ENCODE results near the gene MED15.

MED15 gene

DNA sequence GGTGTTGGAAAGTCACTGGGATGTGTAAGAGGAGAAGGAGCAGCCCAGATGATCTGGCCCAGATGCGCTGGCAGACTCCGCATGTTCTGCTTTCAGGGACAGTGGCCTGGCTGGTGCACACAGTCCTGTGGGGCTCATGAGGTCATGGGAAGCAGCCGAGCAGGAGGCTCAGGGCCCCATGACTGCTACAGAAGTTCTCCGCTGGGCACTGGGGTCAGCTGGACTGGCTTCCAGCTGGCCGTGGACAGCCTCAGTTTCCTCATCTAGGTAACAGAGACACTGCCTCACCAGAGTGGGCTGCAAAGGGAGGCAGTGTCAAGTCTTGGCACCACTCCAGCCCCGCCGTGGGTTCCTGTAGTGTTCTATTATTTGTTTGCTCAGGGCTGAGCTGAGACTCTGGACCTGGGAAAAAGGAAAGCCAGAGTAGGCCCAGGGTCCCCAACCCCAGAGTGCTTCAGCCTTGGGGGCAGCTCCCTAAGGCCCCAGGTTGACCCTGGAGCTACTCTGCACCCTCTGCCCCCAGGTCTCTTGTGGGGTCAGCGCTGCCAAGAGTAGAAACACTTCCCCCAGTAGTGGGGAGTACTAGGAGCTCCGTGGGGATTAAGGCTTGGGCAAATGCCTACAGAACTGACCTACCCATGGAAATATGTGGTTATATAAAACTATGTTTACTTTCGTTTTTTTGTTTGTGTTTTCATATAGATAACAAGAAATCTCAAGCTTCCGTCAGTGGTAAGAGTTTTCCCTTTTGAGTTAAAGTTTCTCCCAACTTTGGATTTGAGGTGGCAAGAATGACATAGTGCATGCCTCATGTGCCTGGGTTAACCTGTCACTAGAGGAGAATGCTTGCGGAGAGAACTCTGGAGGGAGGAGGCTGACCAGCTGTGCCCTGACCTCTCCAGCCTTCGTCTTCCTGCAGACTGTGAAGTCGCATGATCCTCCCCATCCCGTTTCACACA, 45.3 kb downstream of the MED15 start:
- DNase-seq (ENCODE audit: low read depth), result no peak

DNA sequence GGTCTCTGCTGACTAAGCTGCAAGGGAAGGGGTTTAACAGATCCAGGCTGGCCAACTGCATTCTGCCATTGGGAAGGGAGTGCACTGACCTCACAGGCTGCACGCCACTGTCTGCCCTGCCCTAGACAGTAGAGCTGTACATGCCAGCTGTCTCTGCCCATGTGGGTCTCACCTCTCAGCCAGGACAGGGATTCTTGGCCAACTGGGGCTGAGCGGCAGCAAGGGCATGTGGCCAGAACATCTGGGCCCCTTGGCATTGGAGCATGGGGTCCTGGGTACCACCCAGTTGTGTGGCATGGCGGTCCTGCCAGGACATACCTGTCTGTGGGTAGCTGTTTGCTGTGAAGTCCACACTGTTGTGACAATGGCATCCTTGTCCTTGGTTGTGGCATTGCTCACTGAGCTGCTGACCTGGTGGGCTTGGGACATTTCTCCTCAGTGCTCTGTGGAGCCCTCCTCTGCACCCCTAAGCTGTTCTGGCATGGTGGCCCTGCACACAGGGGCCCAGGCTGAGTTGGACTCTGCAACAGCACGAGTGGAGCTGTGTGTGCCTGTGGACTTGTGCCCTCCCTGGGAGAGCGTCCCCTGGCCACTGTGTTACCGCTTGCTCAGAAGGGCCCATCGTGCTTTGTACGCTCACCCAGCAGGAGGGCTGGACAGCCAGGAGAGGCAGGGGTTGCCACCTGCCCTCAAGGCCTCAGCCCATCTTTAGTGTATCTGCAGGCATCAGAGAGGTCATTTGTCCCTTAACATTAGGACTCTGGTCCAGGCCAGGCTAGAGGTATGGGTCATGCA, 46.7 kb downstream of the MED15 start:
- DNase-seq (ENCODE audit: low read depth), result no peak

DNA sequence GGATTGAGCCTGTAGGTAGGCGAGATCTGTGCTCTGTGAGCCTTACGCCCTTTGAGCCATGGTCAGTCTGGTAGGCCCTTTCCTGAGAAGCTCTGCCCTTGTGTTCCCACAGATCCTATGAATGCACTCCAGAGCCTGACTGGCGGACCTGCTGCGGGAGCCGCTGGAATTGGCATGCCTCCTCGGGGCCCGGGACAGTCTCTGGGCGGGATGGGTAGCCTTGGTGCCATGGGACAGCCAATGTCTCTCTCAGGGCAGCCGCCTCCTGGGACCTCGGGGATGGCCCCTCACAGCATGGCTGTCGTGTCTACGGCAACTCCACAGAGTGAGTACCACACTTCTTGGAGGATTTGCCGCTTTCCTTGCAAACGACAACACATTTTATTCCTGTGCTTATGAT, 47.4 kb downstream of the MED15 start:
- DNase-seq (ENCODE audit: low read depth), result no peak

DNA sequence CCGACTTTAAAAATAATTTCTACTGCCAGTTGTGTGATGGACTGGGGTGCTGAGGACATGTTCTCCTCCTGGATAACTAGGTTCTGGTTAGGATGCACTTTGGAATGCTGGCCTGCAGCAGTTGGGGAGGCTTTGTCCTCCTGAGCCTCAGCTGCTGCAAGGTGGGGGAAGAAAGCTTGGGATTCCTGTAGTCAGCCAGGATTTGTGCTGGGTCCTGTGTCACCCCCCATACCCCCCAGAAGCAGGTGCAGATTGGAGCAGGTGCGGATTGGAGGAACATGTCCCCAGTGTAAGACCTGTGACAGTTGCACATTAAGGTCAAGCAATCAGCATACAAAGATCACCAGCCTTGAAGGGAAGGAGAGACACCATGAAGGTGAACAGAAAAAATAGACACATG, 51.1 kb downstream of the MED15 start:
- no peak for DNase-seq (ENCODE audit: low read depth)

DNA sequence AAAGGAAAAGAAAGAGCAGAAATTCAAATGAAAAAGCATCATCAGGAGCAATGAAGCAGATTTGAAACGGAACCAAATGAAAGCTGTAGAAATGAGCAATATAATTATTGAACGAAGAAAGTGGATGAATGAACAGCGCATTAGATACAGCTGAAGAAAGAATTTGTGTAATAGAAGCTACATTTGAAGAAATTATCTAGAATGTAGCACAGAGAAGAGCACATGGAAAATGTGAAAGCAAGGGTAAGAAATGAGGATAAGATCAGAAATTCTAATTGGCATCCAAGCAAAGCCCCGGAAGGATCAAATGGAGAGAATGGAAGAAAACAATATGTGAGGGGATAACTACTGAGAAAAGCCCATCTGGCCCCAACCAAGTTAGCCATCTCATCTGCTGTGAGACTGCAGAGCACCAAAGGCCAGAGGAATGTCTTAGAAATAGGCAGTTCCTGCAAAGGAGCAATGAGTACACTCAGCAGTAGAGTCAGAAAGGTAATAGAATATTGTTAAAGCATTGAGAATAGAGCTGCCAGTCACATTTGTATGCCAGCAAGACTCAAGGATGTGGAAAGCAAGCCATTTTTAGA, 51.9 kb downstream of the MED15 start:
- no peak for DNase-seq (ENCODE audit: low read depth)

DNA sequence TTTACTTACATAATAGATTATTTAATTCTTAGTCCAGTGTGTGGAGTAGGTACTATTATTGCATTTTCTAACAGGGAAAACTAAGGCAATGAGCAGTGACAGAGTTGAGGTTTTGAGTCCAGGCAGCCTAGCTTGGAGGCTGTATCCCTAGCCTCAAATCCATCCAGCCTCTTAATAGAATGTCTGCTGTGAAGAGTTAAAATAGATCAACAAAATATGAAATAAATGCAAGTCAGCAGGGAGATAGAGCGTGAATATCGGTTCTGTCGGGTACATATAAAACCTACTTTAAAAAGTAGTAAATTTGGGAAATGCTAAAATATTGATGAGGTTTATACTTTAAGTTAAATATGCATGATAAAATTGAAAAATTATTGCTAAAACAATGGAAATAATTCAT, 53.3 kb downstream of the MED15 start:
- no peak for DNase-seq (ENCODE audit: low read depth)

DNA sequence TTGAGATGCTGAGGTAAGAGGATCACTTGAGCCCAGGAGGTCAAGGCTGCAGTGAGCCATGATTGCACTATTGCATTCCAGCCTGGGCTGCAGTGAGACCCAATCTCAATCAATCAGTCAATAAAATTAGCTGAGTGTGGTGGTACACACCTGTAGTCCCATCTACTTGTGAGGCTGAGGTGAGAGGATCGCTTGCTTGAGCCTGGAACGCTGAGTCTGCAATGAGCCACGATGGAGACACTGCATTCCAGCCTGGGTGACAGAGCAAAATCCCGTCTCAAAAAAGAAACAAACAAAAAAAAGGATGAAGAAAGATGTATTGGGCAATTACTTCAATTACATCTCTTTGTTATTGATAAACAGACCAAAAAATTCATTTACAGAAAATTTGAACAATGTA, 54.5 kb downstream of the MED15 start:
- DNase-seq (ENCODE audit: low read depth), result no peak

DNA sequence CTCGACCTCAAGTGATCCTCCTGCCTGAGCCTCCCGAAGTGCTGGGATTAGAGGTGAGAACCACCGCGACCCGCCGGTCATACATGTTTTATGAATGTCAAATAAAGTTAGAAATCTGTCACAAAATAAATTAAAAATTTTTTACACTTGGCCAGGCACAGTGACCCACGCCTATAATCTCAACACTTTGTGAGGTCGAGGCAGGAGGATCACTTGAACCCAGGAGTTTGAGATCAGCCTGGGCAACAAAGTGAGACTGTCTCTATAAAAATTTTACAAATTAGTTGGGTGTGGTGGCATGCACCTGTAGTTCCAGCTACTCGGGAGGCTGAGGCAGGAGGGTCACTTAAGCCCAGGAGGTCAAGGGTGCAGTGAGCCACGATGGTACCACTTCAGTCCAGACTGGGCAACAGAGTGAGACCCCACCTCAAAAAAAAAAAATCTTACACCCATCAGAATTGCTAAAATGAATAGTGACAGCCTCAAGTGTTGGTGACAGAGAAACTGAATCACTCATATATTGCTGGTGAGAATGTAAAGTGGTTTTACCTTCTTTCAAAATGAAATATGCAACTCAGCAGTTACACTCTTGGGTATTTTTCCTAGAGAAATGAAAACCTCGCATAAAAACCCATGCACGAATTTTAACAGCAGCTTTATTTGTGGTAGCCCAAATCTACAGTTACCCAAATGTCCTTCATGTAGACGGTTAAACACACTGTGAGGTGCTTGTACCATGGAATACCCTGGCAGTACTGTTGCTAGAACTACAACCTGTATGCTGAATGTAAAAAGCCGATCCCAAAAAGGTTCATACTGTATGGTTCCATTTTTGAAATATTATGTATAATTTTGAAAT, 55.4 kb downstream of the MED15 start:
- DNase-seq (ENCODE audit: low read depth), result no peak

DNA sequence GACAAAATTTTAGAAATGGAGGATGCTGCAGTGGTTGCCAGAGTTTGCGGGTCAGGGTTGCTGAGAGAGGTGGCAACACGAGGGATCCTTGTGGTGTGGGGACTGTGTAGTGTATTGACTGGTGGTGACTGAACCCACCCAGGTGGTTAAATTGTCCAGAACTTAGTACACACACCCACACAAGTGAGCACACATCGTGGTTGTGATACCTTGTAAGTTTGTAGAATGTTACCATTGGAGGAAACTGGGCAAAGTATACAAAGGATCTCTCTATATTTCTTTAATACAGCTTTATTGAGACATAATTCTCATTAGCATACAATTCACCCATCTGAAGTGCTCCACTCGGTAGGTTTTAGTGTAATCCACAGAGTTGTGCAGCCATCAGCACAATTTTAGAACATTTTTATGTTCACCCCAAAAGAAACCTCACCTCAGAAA, 56.1 kb downstream of the MED15 start:
- no peak for DNase-seq (ENCODE audit: low read depth)

DNA sequence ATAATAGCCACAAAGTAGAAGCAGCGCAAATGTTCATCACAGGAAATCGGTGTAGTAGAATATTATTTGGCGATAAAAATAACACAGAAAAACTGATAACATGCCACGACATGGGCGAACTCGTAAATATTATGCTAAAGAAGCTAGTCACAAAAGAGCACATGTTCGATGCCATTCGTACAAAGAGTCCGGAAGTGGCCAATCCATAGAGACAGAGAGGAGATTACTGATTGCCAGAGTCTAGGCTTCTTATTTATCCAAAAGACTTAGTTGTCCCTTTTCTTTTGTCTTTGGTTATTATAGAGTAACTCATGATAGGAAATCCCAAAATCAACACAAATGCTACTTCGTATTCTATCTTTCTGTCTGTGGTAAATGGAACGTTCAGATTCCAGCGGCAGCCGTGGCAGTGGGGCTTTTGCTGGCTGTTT, 56.5 kb downstream of the MED15 start:
- no peak for DNase-seq (ENCODE audit: low read depth)

DNA sequence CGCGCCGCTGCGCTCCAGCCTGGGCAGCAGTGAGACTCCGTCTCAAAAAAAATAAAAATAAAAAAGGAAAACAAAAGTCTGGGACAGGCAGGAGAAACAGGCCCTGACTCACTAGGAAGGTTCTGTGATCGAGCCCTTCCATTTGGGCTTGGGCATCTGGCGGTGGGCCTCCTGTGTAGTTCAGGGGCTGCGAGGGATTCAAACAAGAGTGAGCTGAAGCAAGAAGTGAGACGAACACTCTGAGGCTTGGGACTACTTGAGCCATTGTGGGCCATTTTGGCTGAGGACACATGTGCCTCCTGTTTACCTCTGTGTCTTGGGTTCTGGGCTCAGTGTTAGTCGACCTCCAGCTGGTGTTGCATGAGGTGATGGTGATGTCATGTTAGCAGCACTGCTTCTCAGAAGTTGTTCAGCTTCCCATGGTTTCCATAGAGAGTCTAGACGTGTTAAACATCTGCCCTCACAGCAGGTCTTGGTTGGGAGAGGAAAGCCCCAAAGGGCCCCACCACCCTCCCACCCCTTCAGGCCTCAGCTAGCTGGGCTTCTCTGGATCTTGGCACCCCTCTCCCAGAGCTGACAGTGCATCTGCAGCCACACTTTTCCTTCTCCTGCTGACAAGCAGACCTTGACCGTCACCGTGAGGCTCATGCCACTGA, 57.8 kb downstream of the MED15 start:
- no peak for DNase-seq (ENCODE audit: low read depth)

DNA sequence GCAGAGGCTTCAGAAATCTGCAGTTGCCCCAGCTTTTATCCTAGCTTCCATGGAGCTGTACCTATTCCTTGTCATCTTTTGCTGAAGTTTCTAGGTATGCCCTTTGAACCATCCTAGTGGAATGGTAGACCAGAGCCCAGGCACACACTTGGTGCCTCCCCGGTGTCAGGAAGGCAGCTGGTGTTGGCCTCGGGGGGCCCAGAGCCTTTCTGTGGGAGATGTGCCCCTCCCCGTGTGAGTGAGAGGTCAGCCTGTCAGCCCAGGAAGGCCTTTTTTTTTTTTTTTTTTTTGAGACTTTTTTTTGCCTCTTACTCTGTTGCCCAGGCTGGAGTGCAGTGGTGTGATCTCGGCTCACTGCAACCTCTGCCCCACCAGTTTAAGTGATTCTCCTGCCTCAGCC, 58.4 kb downstream of the MED15 start:
- no peak for DNase-seq (ENCODE audit: low read depth)

DNA sequence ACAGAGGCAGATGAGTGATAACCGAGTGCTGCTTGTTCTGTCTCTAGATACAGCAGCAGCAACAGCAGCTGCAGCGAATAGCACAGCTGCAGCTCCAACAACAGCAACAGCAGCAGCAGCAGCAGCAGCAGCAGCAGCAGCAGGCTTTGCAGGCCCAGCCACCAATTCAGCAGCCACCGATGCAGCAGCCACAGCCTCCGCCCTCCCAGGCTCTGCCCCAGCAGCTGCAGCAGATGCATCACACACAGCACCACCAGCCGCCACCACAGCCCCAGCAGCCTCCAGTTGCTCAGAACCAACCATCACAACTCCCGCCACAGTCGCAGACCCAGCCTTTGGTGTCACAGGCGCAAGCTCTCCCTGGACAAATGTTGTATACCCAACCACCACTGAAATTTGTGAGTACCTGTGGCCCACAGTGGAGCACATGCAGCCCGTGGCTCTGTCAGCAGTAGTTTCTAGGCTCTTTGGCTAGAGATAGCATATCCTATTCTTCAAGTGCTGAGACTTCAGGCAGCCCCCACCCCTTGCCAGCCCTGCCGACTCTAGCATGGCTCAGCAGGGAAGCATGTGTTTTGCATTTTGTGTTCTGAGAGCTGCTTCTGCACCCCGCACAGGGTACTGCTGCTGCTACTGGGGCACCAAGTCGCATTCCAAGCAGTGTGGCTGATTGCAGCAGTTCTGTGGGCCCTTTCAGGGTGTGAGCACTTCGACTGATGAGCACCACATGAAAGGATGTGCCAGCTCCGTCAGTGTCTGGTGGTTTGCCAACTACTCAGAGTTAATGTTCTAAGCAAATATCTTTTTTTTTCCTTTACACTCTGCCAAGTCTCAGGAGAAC, 59.2 kb downstream of the MED15 start:
- no peak for DNase-seq (ENCODE audit: low read depth)

DNA sequence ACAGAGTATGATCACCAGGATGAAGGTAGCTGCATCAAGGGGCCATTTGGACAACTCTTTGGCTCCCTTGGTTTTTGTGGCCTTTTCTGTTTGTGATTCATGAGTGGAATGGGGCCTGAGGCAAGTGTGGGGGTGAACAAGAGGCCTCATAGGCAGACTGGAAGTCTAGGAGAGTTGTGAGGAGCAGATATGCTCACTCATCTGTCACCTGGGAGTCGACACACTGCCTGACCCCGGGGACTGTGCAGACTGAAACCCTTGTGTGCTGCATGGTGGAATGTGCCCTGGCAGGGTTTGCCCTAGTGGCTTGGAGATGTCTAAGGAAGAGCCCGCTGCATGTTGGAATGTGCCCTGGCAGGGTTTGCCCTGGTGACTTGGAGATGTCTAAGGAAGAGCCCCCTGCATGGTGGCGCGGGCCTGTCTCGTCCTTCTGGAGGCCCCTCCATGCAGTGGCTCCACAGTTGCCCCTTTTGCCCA, 60.0 kb downstream of the MED15 start:
- no peak for DNase-seq (ENCODE audit: low read depth)

DNA sequence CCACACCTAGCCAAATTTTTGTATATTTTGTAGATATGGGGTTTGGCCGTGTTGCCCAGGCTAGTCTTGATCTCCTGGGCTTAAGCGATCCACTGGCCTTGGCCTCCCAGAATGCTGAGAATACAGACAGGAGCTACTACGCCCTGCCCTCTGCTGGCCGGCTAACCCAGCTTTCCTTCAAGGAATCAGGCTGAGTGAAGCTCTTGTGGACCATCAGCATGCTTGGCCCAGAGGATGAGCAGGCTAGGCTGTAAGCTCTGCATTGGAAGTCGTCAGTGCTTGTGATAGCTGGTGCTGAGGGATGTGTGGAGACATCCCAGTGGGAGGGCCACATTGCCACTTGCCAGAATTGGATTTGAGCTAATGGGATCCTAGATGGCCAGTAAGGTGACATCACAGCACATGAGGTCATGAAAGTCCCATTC, 60.6 kb downstream of the MED15 start:
- DNase-seq (ENCODE audit: low read depth), result no peak

DNA sequence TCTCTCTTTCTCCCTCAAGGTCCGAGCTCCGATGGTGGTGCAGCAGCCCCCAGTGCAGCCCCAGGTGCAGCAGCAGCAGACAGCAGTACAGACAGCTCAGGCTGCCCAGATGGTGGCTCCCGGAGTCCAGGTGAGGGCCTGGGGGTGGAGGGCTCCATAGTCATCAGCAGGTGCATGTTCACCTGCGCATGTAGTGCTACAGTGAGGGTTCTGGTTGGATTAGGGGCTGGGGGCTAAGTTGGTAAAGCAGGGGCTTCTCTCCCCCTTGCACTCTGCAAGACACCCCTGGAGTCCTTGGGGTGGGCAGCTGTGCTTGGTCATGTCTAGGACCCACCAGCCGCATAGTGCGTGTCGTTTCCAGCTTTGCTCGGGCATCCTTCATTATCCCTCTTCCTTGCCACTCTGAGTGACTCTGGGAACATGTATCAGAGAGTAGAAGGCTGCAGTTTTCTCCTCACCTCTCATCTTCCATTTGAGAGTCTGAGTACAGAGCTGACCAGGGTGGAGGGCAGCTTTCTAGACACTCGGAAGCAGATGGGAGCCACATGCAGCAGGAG, 61.2 kb downstream of the MED15 start:
- DNase-seq (ENCODE audit: low read depth), result no peak

DNA sequence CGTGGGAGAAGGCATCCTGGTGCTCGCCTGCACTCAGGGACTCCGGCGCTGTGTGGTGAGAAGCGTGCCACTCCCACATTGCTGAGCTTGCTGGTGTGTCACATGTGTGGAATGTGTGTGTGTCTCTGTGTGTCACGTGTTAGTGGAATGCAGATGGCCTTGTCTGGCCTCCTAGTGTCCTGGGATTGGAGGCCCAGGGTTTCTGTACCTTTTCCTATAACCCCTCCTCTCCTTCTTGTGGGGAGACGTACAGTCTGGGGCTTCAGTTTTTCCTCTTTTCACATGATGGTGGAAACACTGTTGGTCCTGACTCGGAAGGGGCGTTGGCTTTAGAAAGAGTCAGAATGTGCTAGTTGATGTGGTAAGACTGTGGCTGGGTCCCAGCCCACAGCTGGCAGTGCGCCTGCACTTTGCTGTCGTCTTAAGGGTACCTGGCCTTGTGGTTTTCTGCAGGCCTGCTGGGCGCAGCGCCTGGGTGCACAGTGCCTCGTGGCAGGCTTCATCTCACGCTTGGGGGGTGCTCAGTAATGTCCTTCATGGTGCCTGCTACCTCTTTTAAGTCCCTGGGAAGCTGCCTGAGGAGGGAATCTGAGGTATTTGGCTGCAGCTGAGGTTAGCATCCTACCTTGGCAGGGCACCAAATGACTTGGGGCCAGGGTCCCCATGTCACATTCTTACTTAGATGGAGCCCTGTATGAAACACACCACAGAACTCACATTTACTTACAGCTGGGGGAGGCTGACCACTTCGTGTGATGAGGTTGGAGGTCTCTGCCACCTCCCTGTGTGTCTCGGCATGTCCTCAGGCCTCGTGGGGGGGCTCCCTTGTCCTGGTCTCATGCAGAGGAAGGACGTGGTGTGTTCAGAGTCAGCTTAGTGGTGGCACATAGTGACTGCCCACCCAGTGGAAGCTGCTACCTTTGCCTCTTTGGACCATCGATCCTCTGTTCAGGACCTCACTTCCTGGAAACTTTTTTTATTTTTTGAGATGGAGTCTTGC, 61.9 kb downstream of the MED15 start:
- no peak for DNase-seq (ENCODE audit: low read depth)

DNA sequence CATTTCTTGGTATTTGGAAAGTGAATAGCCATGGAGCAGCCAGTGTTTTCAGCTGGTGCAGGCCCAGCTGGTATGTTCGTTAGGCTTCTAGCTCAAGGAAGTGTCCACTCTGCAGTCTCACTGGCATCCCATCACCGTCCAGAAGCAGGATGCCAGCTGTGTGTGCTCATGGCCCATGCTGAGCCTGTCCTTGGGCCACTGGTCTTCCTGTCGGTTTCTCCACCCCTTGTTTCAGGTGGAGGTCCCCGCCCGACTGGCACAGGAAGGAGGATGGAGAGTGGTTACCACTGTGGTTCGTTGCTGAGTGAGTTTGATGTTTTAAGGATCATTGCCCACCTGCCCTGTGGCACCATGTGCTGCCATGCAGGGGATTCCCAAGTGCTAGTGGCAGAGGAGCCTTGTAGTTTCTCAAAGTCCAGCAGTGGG, 63.7 kb downstream of the MED15 start:
- DNase-seq (ENCODE audit: low read depth), result no peak

Data from stimulated activated CD8-positive, alpha-beta memory T cell treated with anti-CD3 and anti-CD28 coated beads, Interleukin-15, amount 100 ng/mL, for 24 hours (primary cell).